ENCODE data around the gene REEP6.

Gene REEP6

DNA sequence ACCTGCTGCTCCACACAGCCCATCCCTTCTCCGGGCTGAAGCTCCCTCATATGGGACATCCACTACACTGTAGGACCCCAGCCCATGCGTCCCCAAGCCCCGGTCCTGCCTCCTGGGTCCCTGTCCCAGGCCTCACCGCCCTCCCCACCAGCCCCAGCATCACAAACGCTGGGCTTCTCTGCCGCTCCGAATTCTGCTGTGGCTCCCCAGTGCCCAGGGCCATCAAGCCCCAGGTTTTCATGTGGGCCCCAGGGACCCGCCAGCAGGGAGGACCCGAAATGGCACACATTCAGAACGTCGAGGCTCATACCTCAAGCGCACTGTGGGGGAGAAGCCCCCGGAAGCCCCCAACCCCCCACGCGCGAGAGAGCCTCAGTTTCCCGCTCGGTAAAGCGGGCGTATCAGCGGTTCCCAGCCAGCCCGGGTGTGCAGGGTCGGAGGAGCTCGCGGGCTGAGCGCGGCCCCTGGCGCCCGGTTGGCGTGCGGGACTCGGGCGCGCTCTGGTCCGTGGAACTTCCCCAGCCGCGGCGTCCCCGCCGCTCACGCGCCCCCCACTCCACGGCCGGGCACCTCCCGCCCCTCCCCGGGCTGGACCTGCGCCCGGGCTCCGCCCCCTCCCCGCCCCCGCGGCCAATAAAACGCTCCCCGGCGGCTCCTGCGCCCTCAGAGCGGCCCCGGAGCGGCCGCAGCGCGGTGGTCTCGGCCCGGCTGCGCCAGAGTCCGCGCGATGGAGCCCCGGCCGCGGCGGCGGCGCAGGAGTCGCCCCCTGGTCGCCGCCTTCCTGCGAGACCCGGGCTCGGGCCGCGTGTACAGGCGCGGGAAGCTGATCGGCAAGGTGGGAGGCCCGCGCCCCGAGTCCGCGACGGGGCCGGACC lies 32.7 kb downstream of the REEP6 start, which contains the start of gene PLK5:
PLK5 (plus strand) TSS at position 666 of the 875 bp plus-strand sequence. CDS start 2,920 bp downstream, outside the sequence.
- TF ChIP-seq, protein P1, sequence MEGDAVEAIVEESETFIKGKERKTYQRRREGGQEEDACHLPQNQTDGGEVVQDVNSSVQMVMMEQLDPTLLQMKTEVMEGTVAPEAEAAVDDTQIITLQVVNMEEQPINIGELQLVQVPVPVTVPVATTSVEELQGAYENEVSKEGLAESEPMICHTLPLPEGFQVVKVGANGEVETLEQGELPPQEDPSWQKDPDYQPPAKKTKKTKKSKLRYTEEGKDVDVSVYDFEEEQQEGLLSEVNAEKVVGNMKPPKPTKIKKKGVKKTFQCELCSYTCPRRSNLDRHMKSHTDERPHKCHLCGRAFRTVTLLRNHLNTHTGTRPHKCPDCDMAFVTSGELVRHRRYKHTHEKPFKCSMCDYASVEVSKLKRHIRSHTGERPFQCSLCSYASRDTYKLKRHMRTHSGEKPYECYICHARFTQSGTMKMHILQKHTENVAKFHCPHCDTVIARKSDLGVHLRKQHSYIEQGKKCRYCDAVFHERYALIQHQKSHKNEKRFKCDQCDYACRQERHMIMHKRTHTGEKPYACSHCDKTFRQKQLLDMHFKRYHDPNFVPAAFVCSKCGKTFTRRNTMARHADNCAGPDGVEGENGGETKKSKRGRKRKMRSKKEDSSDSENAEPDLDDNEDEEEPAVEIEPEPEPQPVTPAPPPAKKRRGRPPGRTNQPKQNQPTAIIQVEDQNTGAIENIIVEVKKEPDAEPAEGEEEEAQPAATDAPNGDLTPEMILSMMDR (IDR thresholded peaks at IDR 0.05; ENCODE audit: insufficient read depth, low read length): no peak
- TF ChIP-seq, protein P2, sequence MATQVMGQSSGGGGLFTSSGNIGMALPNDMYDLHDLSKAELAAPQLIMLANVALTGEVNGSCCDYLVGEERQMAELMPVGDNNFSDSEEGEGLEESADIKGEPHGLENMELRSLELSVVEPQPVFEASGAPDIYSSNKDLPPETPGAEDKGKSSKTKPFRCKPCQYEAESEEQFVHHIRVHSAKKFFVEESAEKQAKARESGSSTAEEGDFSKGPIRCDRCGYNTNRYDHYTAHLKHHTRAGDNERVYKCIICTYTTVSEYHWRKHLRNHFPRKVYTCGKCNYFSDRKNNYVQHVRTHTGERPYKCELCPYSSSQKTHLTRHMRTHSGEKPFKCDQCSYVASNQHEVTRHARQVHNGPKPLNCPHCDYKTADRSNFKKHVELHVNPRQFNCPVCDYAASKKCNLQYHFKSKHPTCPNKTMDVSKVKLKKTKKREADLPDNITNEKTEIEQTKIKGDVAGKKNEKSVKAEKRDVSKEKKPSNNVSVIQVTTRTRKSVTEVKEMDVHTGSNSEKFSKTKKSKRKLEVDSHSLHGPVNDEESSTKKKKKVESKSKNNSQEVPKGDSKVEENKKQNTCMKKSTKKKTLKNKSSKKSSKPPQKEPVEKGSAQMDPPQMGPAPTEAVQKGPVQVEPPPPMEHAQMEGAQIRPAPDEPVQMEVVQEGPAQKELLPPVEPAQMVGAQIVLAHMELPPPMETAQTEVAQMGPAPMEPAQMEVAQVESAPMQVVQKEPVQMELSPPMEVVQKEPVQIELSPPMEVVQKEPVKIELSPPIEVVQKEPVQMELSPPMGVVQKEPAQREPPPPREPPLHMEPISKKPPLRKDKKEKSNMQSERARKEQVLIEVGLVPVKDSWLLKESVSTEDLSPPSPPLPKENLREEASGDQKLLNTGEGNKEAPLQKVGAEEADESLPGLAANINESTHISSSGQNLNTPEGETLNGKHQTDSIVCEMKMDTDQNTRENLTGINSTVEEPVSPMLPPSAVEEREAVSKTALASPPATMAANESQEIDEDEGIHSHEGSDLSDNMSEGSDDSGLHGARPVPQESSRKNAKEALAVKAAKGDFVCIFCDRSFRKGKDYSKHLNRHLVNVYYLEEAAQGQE (IDR thresholded peaks at IDR 0.05; ENCODE audit: insufficient replicate concordance, low read depth): no peak
- TF ChIP-seq GABPA (IDR thresholded peaks at IDR 0.05; ENCODE audit: low read depth): no peak
- Histone ChIP-seq H3K27ac (replicated peaks) (no peak within 1 kb of the TSS), H3K27me3 (ENCODE audit: insufficient read depth, poor library complexity, severe bottlenecking) (peaks cover 22% of the 10 kb centered on the region), H3K4me3 (replicated peaks; ENCODE audit: insufficient read depth, low read length) (no peak within 1 kb of the TSS)
- DNase-seq (ENCODE audit: low read depth in 1 of 2, low spot score in 1 of 2): no peak

DNA sequence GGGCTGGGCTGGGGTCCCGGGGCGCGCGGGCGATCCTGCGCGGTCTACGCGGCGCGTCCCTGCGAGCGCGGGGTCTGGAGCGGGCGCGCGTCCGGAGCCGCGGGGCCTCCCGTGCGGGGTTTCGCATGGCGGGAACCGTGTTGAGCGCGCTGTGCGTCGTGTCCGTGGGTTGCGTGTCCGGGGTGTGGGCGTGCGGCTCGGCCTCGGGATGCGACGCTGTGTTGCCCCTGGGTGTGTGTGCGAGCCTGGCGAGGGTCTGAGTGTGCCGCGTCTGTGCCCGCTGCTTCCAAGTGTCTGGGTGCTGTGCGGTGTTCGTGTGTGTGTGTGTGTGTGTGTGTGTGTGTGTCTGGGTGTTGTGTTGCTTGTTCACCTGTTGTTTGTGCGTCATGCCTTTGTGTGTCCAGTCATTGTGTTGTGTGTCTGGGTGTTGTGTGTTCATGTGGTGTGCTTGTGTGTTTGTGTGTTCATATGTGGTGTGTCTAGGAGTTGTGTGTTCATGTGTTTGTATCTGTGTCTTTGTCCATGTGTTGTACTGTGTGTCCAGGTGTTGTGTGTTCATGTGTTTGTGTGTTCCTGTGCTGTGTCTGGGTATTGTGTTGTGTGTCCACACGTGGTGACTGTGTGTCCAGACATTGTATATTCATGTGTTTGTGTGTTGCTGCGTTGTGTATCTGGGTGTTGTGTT lies 33.4 kb downstream of the REEP6 start:
- H3K4me3 ChIP-seq (replicated peaks; ENCODE audit: insufficient read depth, low read length): no peak overlapping the region
- H3K27me3 ChIP-seq (ENCODE audit: insufficient read depth, poor library complexity, severe bottlenecking): peaks cover 22% of the 10 kb centered on the region
- TF ChIP-seq GABPA (IDR thresholded peaks at IDR 0.05; ENCODE audit: low read depth) (no peak), SPI1 (IDR thresholded peaks at IDR 0.05; ENCODE audit: borderline replicate concordance, low read depth) (no peak), POLR2AphosphoS5 (IDR thresholded peaks at IDR 0.05; ENCODE audit: low read depth) (no peak)
- TF ChIP-seq, protein P1 (IDR thresholded peaks at IDR 0.05; ENCODE audit: insufficient read depth, low read length): no peak
- TF ChIP-seq, protein P2 (IDR thresholded peaks at IDR 0.05; ENCODE audit: insufficient replicate concordance, low read depth): no peak

DNA sequence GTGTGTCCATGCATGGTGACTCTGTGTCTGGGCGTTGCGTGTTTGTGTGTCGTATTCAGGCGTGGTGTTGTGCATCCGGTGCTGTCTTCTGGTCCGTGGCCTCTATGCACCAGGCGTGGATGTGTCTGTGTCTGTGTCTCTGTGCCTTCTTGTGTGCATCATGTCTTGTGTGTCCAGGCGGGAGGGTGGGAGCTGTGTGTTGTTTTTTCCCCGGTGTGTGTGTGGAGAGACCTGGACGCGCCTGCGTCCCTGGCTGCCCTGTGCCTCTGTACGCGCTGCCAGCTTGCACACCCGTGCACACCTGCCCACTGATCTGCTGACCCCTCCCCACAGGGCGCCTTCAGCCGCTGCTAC lies 34.0 kb downstream of the REEP6 start:
- peaks cover 22% of the 10 kb centered on the region for H3K27me3 ChIP-seq (ENCODE audit: insufficient read depth, poor library complexity, severe bottlenecking)
- no peak for TF ChIP-seq POLR2AphosphoS5 (IDR thresholded peaks at IDR 0.05; ENCODE audit: low read depth)
- TF ChIP-seq, protein P1 (IDR thresholded peaks at IDR 0.05; ENCODE audit: insufficient read depth, low read length): no peak
- no peak overlapping the region for H3K4me3 ChIP-seq (replicated peaks; ENCODE audit: insufficient read depth, low read length)
- DNase-seq (ENCODE audit: low read depth in 1 of 2, low spot score in 1 of 2): no peak
- no peak overlapping the region for H3K27ac ChIP-seq (replicated peaks)

More for the DNA sequence above, 33.4 kb downstream of the REEP6 start:
- DNase-seq (ENCODE audit: low read depth in 1 of 2, low spot score in 1 of 2): no peak
- no peak overlapping the region for H3K27ac ChIP-seq (replicated peaks)

All from HL-60 (cell line).